ENCODE results near the gene SEZ6L2.

DNA sequence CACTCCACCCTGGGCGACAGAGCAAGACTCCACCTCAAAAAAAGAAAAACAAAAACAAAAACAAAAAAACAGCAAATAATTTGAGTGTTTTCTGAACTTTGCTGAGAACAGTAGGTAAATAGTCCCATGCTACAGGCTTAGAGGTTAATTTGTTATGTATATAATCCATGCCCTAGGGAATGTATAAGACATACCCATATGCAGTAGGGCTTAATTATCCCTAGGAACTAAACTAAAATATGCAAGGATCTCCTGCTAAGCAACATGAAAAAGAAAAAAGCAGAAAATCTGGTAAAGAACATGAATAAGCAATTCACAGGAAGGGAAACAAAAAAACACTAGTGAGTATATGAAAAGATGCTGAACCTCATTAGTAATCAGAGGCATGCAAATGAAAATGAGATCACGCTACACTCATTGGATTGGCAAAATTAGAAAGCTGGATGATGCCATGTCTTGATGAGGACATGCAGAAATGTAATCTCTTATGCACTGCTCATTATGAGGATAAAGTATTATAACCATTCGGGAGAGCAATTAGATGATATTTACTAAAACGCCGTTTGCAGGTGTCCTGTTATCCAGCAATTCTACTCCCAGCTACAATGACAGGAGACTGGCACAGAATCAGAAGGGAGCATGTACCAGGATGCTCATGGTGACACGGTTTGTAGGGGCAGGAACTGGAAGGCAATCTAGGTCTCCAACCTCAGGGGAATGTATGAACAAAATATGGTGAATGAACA is 21.1 kb upstream of the SEZ6L2 start:
- TF ChIP-seq, protein P1, sequence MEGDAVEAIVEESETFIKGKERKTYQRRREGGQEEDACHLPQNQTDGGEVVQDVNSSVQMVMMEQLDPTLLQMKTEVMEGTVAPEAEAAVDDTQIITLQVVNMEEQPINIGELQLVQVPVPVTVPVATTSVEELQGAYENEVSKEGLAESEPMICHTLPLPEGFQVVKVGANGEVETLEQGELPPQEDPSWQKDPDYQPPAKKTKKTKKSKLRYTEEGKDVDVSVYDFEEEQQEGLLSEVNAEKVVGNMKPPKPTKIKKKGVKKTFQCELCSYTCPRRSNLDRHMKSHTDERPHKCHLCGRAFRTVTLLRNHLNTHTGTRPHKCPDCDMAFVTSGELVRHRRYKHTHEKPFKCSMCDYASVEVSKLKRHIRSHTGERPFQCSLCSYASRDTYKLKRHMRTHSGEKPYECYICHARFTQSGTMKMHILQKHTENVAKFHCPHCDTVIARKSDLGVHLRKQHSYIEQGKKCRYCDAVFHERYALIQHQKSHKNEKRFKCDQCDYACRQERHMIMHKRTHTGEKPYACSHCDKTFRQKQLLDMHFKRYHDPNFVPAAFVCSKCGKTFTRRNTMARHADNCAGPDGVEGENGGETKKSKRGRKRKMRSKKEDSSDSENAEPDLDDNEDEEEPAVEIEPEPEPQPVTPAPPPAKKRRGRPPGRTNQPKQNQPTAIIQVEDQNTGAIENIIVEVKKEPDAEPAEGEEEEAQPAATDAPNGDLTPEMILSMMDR (IDR thresholded peaks at IDR 0.05), result no peak
- TF ChIP-seq SIN3A (IDR thresholded peaks at IDR 0.05; ENCODE audit: borderline replicate concordance, insufficient read depth, low read depth, low read length) (no peak), POLR2AphosphoS5 (IDR thresholded peaks at IDR 0.05; ENCODE audit: low read depth, low read length) (no peak)
